Loucy (cell line): Measurements from ENCODE around the gene H3-3A.

Source experiments
- H2AFZ ChIP-seq: fragments of 200-600 bp; sonication (generic); 2 replicates; pipeline ENCODE4 v1.6.0; 2016; ENCODE audit warnings: antibody characterized with exemption, mild to moderate bottlenecking, low read length, moderate library complexity
- H3F3A ChIP-seq: fragments of 200-600 bp; 2 replicates; pipeline ENCODE4 v1.6.0; 2016; ENCODE audit warnings: antibody characterized with exemption, low read depth, mild to moderate bottlenecking
- H3K27me3 ChIP-seq: fragments of 200-600 bp; sonication (generic); 2 replicates; pipeline ENCODE4 v1.6.1; 2014; ENCODE audit warnings: low read length, mild to moderate bottlenecking; ENCODE audit not compliant: insufficient read depth, poor library complexity, severe bottlenecking
- H3K36me3 ChIP-seq: fragments of 200-600 bp; sonication (generic); 2 replicates; pipeline ENCODE4 v1.6.1; 2016; ENCODE audit warnings: low read length; ENCODE audit not compliant: insufficient read depth
- H3K4me1 ChIP-seq: fragments of 200-600 bp; sonication (generic); 2 replicates; pipeline ENCODE4 v1.5.1; 2014; ENCODE audit warnings: low read length, mild to moderate bottlenecking; ENCODE audit not compliant: insufficient read depth, poor library complexity, severe bottlenecking
- H3K4me2 ChIP-seq: fragments of 200-600 bp; sonication (generic); 2 replicates; pipeline ENCODE4 v1.6.0; 2014; ENCODE audit warnings: antibody characterized with exemption, low read length, low read depth, mild to moderate bottlenecking; ENCODE audit not compliant: poor library complexity, severe bottlenecking
- H3K4me3 ChIP-seq: fragments of 200-600 bp; sonication (generic); 2 replicates; pipeline ENCODE4 v1.5.1; 2014; ENCODE audit warnings: low read length, mild to moderate bottlenecking, mixed read lengths; ENCODE audit not compliant: poor library complexity, severe bottlenecking
- H3K79me2 ChIP-seq: fragments of 200-600 bp; sonication (generic); 2 replicates; pipeline ENCODE4 v1.6.1; 2014; ENCODE audit warnings: low read length; ENCODE audit not compliant: insufficient read depth
- H3K9ac ChIP-seq: fragments of 200-600 bp; sonication (generic); 2 replicates; pipeline ENCODE4 v1.6.0; 2014; ENCODE audit warnings: mild to moderate bottlenecking, low read depth, low read length, moderate library complexity; ENCODE audit not compliant: poor library complexity, severe bottlenecking
- H3K9me2 ChIP-seq: fragments of 200-600 bp; sonication (generic); replicated peaks from 2 replicates; pipeline ENCODE4 v1.6.1; 2016; ENCODE audit warnings: low read depth, low read length, mixed read lengths
- H3K9me3 ChIP-seq: fragments of 200-600 bp; sonication (generic); 2 replicates; pipeline ENCODE4 v1.6.1; 2014; ENCODE audit warnings: mild to moderate bottlenecking, antibody characterized with exemption, low read length, low read depth; ENCODE audit not compliant: insufficient read depth
- H4K20me1 ChIP-seq: fragments of 200-600 bp; sonication (generic); 2 replicates; pipeline ENCODE4 v1.6.0; 2014; ENCODE audit warnings: antibody characterized with exemption, low read length, mild to moderate bottlenecking; ENCODE audit not compliant: insufficient read depth, poor library complexity, severe bottlenecking
- CTCF ChIP-seq: fragments of 200-600 bp; sonication (generic); conservative IDR thresholded peaks from 2 replicates; pipeline ENCODE4 v1.5.1; 2014; ENCODE audit warnings: mild to moderate bottlenecking, antibody characterized with exemption, low read length
- EZH2phosphoT487 ChIP-seq: fragments of 200-600 bp; IDR thresholded peaks from 2 replicates; pipeline ENCODE4 v1.6.1; 2018; ENCODE audit warnings: antibody characterized with exemption, mild to moderate bottlenecking, moderate library complexity, borderline replicate concordance

The H3-3A gene

GRCh38 chr1:226026833-226027232 lies 35.7 kb upstream of the H3-3A start:
- no peaks in the 10 kb centered on the region for H3K36me3 ChIP-seq
- H3K9me3 ChIP-seq, result no peaks in the 10 kb centered on the region
- H2AFZ ChIP-seq, result no peak overlapping the region
- H3K27me3 ChIP-seq, result no peaks in the 10 kb centered on the region
- no peaks in the 10 kb centered on the region for H3K9me2 ChIP-seq
- no peaks in the 10 kb centered on the region for H3K79me2 ChIP-seq
- TF ChIP-seq EZH2phosphoT487, result no peak
- TF ChIP-seq CTCF, result no peak
- no peak overlapping the region for H3K4me2 ChIP-seq
- H3K4me1 ChIP-seq, result no peaks in the 10 kb centered on the region
- H3F3A ChIP-seq, result no peaks in the 10 kb centered on the region
- H4K20me1 ChIP-seq, result no peaks in the 10 kb centered on the region
- no peak overlapping the region for H3K9ac ChIP-seq
- no peak overlapping the region for H3K4me3 ChIP-seq

- Histone ChIP-seq H2AFZ (0 out of 2 replicates have a peak overlapping the region, but pooled peaks have one; percentile 48), H3K9ac (no peak overlapping the region), H3K4me1 (no peaks in the 10 kb centered on the region), H3K9me3 (no peaks in the 10 kb centered on the region), H3K4me3 (no peak overlapping the region), H3K4me2 (no peak overlapping the region), H3K79me2 (no peaks in the 10 kb centered on the region), H3K9me2 (no peaks in the 10 kb centered on the region), H4K20me1 (no peaks in the 10 kb centered on the region), H3K27me3 (no peaks in the 10 kb centered on the region), H3K36me3 (no peaks in the 10 kb centered on the region), H3F3A (no peaks in the 10 kb centered on the region)
- TF ChIP-seq EZH2phosphoT487 (no peak), CTCF (no peak)
These were observed 34.8 kb upstream of the H3-3A start for GRCh38 chr1:226027538-226028217.

- no peaks in the 10 kb centered on the region for H3K27me3 ChIP-seq
- H3K79me2 ChIP-seq, result no peaks in the 10 kb centered on the region
- no peaks in the 10 kb centered on the region for H3K4me1 ChIP-seq
- H3K9me3 ChIP-seq, result no peaks in the 10 kb centered on the region
- H3K36me3 ChIP-seq, result no peaks in the 10 kb centered on the region
- no peak overlapping the region for H3K9ac ChIP-seq
- H3K4me3 ChIP-seq, result no peak overlapping the region
- no peak overlapping the region for H3K4me2 ChIP-seq
- H4K20me1 ChIP-seq, result no peaks in the 10 kb centered on the region
- no peaks in the 10 kb centered on the region for H3F3A ChIP-seq
- H2AFZ ChIP-seq, result no peak overlapping the region
- H3K9me2 ChIP-seq, result no peaks in the 10 kb centered on the region
- TF ChIP-seq EZH2phosphoT487 (no peak), CTCF (no peak)
These were observed 33.4 kb upstream of the H3-3A start for GRCh38 chr1:226029093-226029496.
